Measurements from ENCODE around the gene RCE1.

Gene RCE1

GRCh38 chr11:66818231-66818955 lies 24.8 kb upstream of the RCE1 start:
- H3K4me3 ChIP-seq (replicated peaks; ENCODE audit: insufficient read depth, low read length): no peak overlapping the region
- H3K27me3 ChIP-seq (ENCODE audit: insufficient read depth, poor library complexity, severe bottlenecking): no peaks in the 10 kb centered on the region
- no peak overlapping the region for H3K27ac ChIP-seq (replicated peaks)
- DNase-seq (ENCODE audit: low read depth in 1 of 2, low spot score in 1 of 2): no peak
- TF ChIP-seq POLR2AphosphoS5 (IDR thresholded peaks at IDR 0.05; ENCODE audit: low read depth) (no peak), REST (IDR thresholded peaks at IDR 0.05; ENCODE audit: insufficient replicate concordance, low read depth) (no peak), GABPA (IDR thresholded peaks at IDR 0.05; ENCODE audit: low read depth) (no peak), CTCF (IDR thresholded peaks at IDR 0.05; ENCODE audit: insufficient read depth, low read length) (no peak), SPI1 (IDR thresholded peaks at IDR 0.05; ENCODE audit: borderline replicate concordance, low read depth) (no peak)

GRCh38 chr11:66820381-66820780 lies 22.9 kb upstream of the RCE1 start:
- TF ChIP-seq CTCF (IDR thresholded peaks at IDR 0.05; ENCODE audit: insufficient read depth, low read length): no peak
- no peak for TF ChIP-seq SPI1 (IDR thresholded peaks at IDR 0.05; ENCODE audit: borderline replicate concordance, low read depth)
- TF ChIP-seq GABPA (IDR thresholded peaks at IDR 0.05; ENCODE audit: low read depth): no peak
- TF ChIP-seq POLR2AphosphoS5 (IDR thresholded peaks at IDR 0.05; ENCODE audit: low read depth): no peak
- TF ChIP-seq REST (IDR thresholded peaks at IDR 0.05; ENCODE audit: insufficient replicate concordance, low read depth): no peak
- DNase-seq (ENCODE audit: low read depth in 1 of 2, low spot score in 1 of 2): no peak
- no peak overlapping the region for H3K4me3 ChIP-seq (replicated peaks; ENCODE audit: insufficient read depth, low read length)
- no peak overlapping the region for H3K27ac ChIP-seq (replicated peaks)
- H3K27me3 ChIP-seq (ENCODE audit: insufficient read depth, poor library complexity, severe bottlenecking): no peaks in the 10 kb centered on the region

- H3K27ac ChIP-seq (replicated peaks): no peak overlapping the region
Measured at GRCh38 chr11:66820901-66821300, 22.3 kb upstream of the RCE1 start.

More at GRCh38 chr11:66820901-66821300, 22.3 kb upstream of the RCE1 start:
- H3K4me3 ChIP-seq (replicated peaks; ENCODE audit: insufficient read depth, low read length): no peak overlapping the region
- no peaks in the 10 kb centered on the region for H3K27me3 ChIP-seq (ENCODE audit: insufficient read depth, poor library complexity, severe bottlenecking)
- TF ChIP-seq POLR2AphosphoS5 (IDR thresholded peaks at IDR 0.05; ENCODE audit: low read depth) (no peak), REST (IDR thresholded peaks at IDR 0.05; ENCODE audit: insufficient replicate concordance, low read depth) (no peak), GABPA (IDR thresholded peaks at IDR 0.05; ENCODE audit: low read depth) (no peak), CTCF (IDR thresholded peaks at IDR 0.05; ENCODE audit: insufficient read depth, low read length) (no peak), SPI1 (IDR thresholded peaks at IDR 0.05; ENCODE audit: borderline replicate concordance, low read depth) (no peak)
- DNase-seq (ENCODE audit: low read depth in 1 of 2, low spot score in 1 of 2): no peak

All from HL-60 (cell line).